Activated CD8-positive, alpha-beta T cell treated with anti-CD3 and anti-CD28 coated beads for 36 hours (primary cell): ENCODE results near the gene SLC43A3. TPM values are rescaled to one million over a fixed set of nuclear protein-coding genes. Genes with fewer than 3 reads are reported as not detected.

Experiments
- ATAC-seq: fragments of 200-7000 bp; cut with Tn5 transposase; one replicate; pipeline ENCODE4 v1.10.0; 2021; ENCODE audit warnings: mild to moderate bottlenecking, moderate library complexity
- CTCF ChIA-PET: fragments of 350-600 bp; sonication (Branson Sonifier 250); formaldehyde crosslinking; loops from one replicate; lab custom pipeline; 2021; ENCODE audit warnings: antibody characterized with exemption; lab: Charles Lee
- POLR2A ChIA-PET: fragments of 350-600 bp; sonication (Branson Sonifier 250); formaldehyde crosslinking; loops from one replicate; lab custom pipeline; 2021; ENCODE audit warnings: antibody characterized with exemption; lab: Charles Lee
- DNase-seq: peaks from one replicate; pipeline ENCODE4 v3.0.0-alpha.2; 2020
- H3K27ac Mint-ChIP-seq: one replicate; pipeline ENCODE4 v1.8.0; 2021; ENCODE audit warnings: mild to moderate bottlenecking, mixed read lengths
- H3K27me3 Mint-ChIP-seq: one replicate; pipeline ENCODE4 v1.8.0; 2021; ENCODE audit warnings: mixed read lengths
- H3K36me3 Mint-ChIP-seq: one replicate; pipeline ENCODE4 v1.8.0; 2021; ENCODE audit warnings: low read depth, mixed read lengths
- H3K4me1 Mint-ChIP-seq: one replicate; pipeline ENCODE4 v1.8.0; 2021; ENCODE audit warnings: low read depth, mixed read lengths
- H3K4me3 Mint-ChIP-seq: one replicate; pipeline ENCODE4 v1.8.0; 2021; ENCODE audit warnings: mild to moderate bottlenecking, moderate library complexity, mixed read lengths
- H3K9me3 Mint-ChIP-seq: one replicate; pipeline ENCODE4 v1.8.0; 2021; ENCODE audit warnings: mixed read lengths
- intact Hi-C: fragments of 100-400 bp; cut with micrococcal nuclease; formaldehyde crosslinking; loops from one replicate; pipeline ENCODE4 v1.10.0; 2022
- total RNA-seq, 2 experiments: library from RNA; stranded (reverse); gene quantifications; one replicate each; pipeline ENCODE4 v1.2.3, GENCODE V29; 2021
- TF ChIP-seq, protein P1 (sequence below): fragments of 200-600 bp; IDR thresholded peaks from one replicate; pipeline ENCODE4 v1.8.0; 2022; ENCODE audit warnings: antibody characterized with exemption, mild to moderate bottlenecking

SLC43A3 gene
- total RNA-seq, 2 experiments from 2014 or later, result 294 to 300 TPM

DNA sequence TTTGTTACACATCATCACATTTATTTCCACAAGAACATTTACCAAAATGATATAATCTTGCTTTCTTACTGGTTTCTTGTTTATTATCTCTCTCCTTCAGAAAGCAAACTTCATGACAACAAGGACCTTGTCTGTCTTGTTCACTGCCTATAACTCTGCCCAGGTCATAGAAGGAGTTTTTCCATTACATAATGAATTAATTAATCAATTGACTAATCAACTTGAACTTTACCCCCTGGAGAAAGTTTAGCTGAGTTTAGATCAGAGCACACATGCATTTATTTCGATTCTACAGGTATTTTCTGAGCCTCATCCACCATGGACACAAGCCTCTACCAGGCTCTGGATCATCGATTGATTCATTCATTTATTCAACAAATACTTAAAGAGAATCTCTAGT is 30.2 kb downstream of the SLC43A3 start:
- H3K27ac Mint-ChIP-seq, result no peak overlapping the region

DNA sequence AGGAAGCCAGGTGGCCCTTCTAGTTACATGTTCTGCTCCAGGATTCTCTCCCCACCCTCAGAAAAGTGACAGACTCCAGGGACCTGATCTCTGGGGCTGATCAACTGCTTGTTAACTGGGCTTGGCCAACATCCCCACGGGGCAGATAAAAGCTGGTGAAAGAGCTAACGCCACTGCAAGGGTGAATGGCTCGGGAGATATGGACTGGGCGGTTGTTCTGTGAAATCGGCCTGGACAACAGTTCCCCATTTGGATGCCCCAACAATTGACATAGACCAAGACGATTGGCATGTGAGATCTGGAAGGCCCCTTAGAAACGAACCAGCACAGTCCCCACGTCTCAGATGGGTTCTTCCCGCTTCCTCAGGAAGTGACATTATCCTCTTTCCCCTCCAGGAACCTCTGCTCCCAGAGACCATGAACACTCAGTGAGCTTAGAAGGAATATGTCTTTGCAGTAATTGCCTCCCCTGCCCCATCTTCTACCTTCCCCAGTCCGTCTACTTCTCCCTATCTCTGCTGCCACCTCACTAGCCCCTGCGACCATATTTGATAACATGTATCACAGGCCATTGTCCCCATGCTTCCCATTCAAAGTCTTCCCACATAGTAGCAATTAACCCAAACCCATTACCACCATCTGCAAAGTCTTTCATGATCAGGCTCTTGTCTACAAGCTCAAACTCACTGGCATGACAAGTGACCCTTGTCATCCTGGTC is 30.9 kb downstream of the SLC43A3 start:
- ATAC-seq, result no peak
- CTCF ChIA-PET, result interaction anchor here (1.1 to 2.9 kb wide), 3 partner anchors 53 to 131 kb away, joined by 3 to 13 read pairs (median 5); no protein-coding TSS in a partner anchor
- intact Hi-C loops, result no loop called here

More for the DNA sequence above, 30.2 kb downstream of the SLC43A3 start:
- ChIA-PET POLR2A (interaction anchor here (0.6 to 19.8 kb wide), 9 partner anchors 8 to 391 kb away, joined by 3 to 264 read pairs (median 3); partner anchors contain the start of gene SLC43A3), CTCF (interaction anchor here (1.1 to 2.9 kb wide), 3 partner anchors 54 to 130 kb away, joined by 3 to 13 read pairs (median 5); no protein-coding TSS in a partner anchor)
- DNase-seq (no peak), ATAC-seq (no peak)
- Mint-ChIP-seq H3K36me3 (no peaks in the 10 kb centered on the region), H3K27me3 (no peaks in the 10 kb centered on the region), H3K4me1 (no peaks in the 10 kb centered on the region), H3K9me3 (no peaks in the 10 kb centered on the region), H3K4me3 (no peak overlapping the region)
- TF ChIP-seq, protein P1, sequence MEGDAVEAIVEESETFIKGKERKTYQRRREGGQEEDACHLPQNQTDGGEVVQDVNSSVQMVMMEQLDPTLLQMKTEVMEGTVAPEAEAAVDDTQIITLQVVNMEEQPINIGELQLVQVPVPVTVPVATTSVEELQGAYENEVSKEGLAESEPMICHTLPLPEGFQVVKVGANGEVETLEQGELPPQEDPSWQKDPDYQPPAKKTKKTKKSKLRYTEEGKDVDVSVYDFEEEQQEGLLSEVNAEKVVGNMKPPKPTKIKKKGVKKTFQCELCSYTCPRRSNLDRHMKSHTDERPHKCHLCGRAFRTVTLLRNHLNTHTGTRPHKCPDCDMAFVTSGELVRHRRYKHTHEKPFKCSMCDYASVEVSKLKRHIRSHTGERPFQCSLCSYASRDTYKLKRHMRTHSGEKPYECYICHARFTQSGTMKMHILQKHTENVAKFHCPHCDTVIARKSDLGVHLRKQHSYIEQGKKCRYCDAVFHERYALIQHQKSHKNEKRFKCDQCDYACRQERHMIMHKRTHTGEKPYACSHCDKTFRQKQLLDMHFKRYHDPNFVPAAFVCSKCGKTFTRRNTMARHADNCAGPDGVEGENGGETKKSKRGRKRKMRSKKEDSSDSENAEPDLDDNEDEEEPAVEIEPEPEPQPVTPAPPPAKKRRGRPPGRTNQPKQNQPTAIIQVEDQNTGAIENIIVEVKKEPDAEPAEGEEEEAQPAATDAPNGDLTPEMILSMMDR, result no peak
- intact Hi-C loops, result no loop called here

DNA sequence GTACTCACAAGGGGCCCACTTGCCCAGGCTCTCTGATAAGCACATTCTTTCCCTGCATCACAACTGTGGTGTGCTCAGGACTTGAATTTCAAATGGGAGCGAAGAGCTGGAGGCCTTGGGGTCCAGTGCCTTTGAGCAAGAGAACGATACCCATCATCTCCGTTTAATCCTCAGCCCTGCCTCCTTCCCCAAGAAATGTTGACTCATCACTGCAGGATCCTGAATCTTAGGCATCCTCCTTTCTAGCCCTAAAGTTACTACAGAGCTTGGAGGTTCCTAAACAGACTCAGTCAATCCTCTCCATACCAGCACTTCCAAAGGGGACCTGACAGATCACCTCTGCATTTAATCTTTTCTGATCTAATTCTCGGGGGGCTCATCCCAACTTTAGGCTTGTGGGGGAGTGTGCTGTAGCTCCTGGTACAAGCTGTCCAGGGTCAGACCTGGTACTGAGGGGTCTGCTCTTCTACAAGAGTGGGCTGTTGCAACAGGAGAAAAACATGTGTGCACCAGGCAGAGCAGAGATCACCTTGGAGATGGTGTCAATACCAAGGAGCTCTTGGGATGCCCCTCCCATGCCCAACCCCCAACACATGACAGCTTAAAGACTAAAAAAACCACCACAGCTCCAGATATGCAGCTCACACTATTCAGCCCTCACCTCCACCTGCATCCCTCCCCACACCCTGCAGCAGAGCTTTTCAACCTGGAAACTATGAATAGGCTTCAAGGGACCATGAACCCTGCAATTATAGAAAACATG is 32.5 kb downstream of the SLC43A3 start:
- no peak for DNase-seq
- no peak for ATAC-seq
- CTCF ChIA-PET, result interaction anchor here (1.0 to 2.5 kb wide), 4 partner anchors 24 to 99 kb away, joined by 3 to 13 read pairs (median 4); no protein-coding TSS in a partner anchor
- no peaks in the 10 kb centered on the region for H3K9me3 Mint-ChIP-seq
- TF ChIP-seq, protein P1, result no peak
- no peaks in the 10 kb centered on the region for H3K27me3 Mint-ChIP-seq
- POLR2A ChIA-PET, result interaction anchor here (1.2 to 19.8 kb wide), 4 partner anchors 8 to 27 kb away, joined by 5 to 264 read pairs (median 8); partner anchors contain the start of gene SLC43A3
- H3K27ac Mint-ChIP-seq, result no peak overlapping the region
- H3K36me3 Mint-ChIP-seq, result no peaks in the 10 kb centered on the region
- no peaks in the 10 kb centered on the region for H3K4me1 Mint-ChIP-seq
- H3K4me3 Mint-ChIP-seq, result no peak overlapping the region
- intact Hi-C loops, result no loop called here

More for the DNA sequence above, 30.9 kb downstream of the SLC43A3 start:
- H3K36me3 Mint-ChIP-seq, result no peaks in the 10 kb centered on the region
- POLR2A ChIA-PET, result interaction anchor here (0.6 to 19.8 kb wide), 7 partner anchors 9 to 63 kb away, joined by 3 to 264 read pairs (median 3); partner anchors contain the start of gene SLC43A3
- TF ChIP-seq, protein P1, result no peak
- no peaks in the 10 kb centered on the region for H3K27me3 Mint-ChIP-seq
- H3K27ac Mint-ChIP-seq, result no peak overlapping the region
- H3K4me3 Mint-ChIP-seq, result no peak overlapping the region
- DNase-seq, result no peak
- no peaks in the 10 kb centered on the region for H3K4me1 Mint-ChIP-seq
- no peaks in the 10 kb centered on the region for H3K9me3 Mint-ChIP-seq

DNA sequence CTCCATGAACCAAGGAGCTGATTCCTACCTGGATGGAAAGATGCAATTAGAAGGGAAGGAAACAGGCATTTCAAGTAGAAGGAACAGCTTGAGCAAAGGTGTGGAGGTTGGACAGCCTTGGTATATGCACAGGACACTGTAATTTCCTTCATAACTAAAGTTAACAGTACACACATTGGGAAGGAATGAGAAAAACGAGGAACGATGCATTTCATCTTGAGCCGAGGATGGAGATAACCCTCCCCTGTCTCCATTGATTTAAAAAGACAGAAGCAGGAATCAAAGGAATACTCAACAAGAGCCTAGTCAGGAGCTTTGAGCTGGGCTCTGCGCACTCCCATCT is 34.2 kb downstream of the SLC43A3 start:
- CTCF ChIA-PET, result interaction anchor here (1.3 to 2.5 kb wide), 3 partner anchors 10 to 65 kb away, joined by 3 to 13 read pairs (median 6); no protein-coding TSS in a partner anchor
- TF ChIP-seq, protein P1, result no peak
- DNase-seq (no peak), ATAC-seq (no peak)
- Mint-ChIP-seq H3K36me3 (no peaks in the 10 kb centered on the region), H3K27me3 (no peaks in the 10 kb centered on the region), H3K4me1 (no peaks in the 10 kb centered on the region), H3K9me3 (no peaks in the 10 kb centered on the region), H3K27ac (no peak overlapping the region), H3K4me3 (no peak overlapping the region)
- intact Hi-C loops, result no loop called here
- POLR2A ChIA-PET, result interaction anchor here (1.0 to 19.8 kb wide), 4 partner anchors 10 to 29 kb away, joined by 3 to 264 read pairs (median 6); partner anchors contain the start of gene SLC43A3
